HL-60 (cell line): ENCODE results near the gene CPSF3.

Source experiments
- DNase-seq, 2 experiments: peaks; one replicate each; pipeline ENCODE4 v3.0.0-alpha.2; 2010 to 2020; ENCODE audit warnings: low read depth in 1 of 2, low spot score in 1 of 2
- H3K27ac ChIP-seq: fragments of 250-450 bp; sonication (Bioruptor Pico); replicated peaks from 2 replicates; pipeline ENCODE4 v1.5.1; 2020; ENCODE audit warnings: mild to moderate bottlenecking, moderate library complexity
- H3K27me3 ChIP-seq: fragments of 250-450 bp; sonication (Bioruptor Pico); 2 replicates; pipeline ENCODE4 v1.5.1; 2021; ENCODE audit warnings: mild to moderate bottlenecking, moderate library complexity; ENCODE audit not compliant: insufficient read depth, poor library complexity, severe bottlenecking
- H3K4me3 ChIP-seq: replicated peaks from 2 replicates; pipeline ENCODE4 v1.5.1; 2011; ENCODE audit warnings: mild to moderate bottlenecking, control low read depth, low read length; ENCODE audit not compliant: insufficient read depth
- GABPA ChIP-seq: IDR thresholded peaks from 2 replicates; pipeline ENCODE4 v1.6.1; 2012; ENCODE audit warnings: low read depth
- POLR2AphosphoS5 ChIP-seq: IDR thresholded peaks from 2 replicates; pipeline ENCODE4 v1.6.1; 2012; ENCODE audit warnings: low read depth
- SPI1 ChIP-seq: IDR thresholded peaks from 2 replicates; pipeline ENCODE4 v1.6.1; 2012; ENCODE audit warnings: low read depth, mild to moderate bottlenecking, borderline replicate concordance
- TF ChIP-seq, protein P1 (sequence below): IDR thresholded peaks from 2 replicates; pipeline ENCODE4 v1.6.1; 2012; ENCODE audit warnings: low read depth; ENCODE audit not compliant: insufficient replicate concordance
- TF ChIP-seq, protein P2 (sequence below): IDR thresholded peaks from one replicate; pipeline ENCODE4 v1.5.1; 2011; ENCODE audit warnings: low read length, control low read depth, inconsistent platforms; ENCODE audit not compliant: insufficient read depth

Gene CPSF3

DNA sequence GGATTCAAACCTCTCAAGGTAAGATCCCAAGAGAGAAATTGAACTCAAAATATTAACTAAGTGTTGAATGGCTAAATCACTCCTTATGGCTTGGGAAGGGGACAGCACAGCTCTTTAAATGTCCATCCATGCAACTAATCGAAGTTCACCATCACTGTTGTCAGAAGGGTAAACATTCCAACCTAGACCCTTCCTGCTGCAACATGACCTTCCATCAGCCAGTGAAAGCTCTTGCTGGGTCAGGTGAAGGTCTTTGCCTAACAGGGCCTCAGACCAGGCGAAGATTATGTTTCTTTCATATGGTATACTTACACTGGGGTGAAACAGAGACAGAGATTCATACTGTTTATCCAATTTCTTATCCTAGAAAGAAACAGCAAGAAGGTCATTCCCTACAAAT lies 67.3 kb downstream of the CPSF3 start:
- Histone ChIP-seq H3K27me3 (no peaks in the 10 kb centered on the region), H3K4me3 (no peak overlapping the region), H3K27ac (no peak overlapping the region)
- DNase-seq: no peak
- TF ChIP-seq POLR2AphosphoS5 (no peak), GABPA (no peak), SPI1 (no peak)
- TF ChIP-seq, protein P1, sequence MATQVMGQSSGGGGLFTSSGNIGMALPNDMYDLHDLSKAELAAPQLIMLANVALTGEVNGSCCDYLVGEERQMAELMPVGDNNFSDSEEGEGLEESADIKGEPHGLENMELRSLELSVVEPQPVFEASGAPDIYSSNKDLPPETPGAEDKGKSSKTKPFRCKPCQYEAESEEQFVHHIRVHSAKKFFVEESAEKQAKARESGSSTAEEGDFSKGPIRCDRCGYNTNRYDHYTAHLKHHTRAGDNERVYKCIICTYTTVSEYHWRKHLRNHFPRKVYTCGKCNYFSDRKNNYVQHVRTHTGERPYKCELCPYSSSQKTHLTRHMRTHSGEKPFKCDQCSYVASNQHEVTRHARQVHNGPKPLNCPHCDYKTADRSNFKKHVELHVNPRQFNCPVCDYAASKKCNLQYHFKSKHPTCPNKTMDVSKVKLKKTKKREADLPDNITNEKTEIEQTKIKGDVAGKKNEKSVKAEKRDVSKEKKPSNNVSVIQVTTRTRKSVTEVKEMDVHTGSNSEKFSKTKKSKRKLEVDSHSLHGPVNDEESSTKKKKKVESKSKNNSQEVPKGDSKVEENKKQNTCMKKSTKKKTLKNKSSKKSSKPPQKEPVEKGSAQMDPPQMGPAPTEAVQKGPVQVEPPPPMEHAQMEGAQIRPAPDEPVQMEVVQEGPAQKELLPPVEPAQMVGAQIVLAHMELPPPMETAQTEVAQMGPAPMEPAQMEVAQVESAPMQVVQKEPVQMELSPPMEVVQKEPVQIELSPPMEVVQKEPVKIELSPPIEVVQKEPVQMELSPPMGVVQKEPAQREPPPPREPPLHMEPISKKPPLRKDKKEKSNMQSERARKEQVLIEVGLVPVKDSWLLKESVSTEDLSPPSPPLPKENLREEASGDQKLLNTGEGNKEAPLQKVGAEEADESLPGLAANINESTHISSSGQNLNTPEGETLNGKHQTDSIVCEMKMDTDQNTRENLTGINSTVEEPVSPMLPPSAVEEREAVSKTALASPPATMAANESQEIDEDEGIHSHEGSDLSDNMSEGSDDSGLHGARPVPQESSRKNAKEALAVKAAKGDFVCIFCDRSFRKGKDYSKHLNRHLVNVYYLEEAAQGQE: no peak
- TF ChIP-seq, protein P2, sequence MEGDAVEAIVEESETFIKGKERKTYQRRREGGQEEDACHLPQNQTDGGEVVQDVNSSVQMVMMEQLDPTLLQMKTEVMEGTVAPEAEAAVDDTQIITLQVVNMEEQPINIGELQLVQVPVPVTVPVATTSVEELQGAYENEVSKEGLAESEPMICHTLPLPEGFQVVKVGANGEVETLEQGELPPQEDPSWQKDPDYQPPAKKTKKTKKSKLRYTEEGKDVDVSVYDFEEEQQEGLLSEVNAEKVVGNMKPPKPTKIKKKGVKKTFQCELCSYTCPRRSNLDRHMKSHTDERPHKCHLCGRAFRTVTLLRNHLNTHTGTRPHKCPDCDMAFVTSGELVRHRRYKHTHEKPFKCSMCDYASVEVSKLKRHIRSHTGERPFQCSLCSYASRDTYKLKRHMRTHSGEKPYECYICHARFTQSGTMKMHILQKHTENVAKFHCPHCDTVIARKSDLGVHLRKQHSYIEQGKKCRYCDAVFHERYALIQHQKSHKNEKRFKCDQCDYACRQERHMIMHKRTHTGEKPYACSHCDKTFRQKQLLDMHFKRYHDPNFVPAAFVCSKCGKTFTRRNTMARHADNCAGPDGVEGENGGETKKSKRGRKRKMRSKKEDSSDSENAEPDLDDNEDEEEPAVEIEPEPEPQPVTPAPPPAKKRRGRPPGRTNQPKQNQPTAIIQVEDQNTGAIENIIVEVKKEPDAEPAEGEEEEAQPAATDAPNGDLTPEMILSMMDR: no peak

- H3K27ac ChIP-seq: no peak overlapping the region
- H3K4me3 ChIP-seq: no peak overlapping the region
- TF ChIP-seq, protein P1: no peak
- TF ChIP-seq GABPA (no peak), SPI1 (no peak), POLR2AphosphoS5 (no peak)
- TF ChIP-seq, protein P2: no peak
- DNase-seq: no peak
- no peaks in the 10 kb centered on the region for H3K27me3 ChIP-seq
These were observed 69.5 kb downstream of the CPSF3 start for GRCh38 chr2:9492927-9493326.

- Histone ChIP-seq H3K27ac (no peak overlapping the region), H3K4me3 (no peak overlapping the region), H3K27me3 (no peaks in the 10 kb centered on the region)
- TF ChIP-seq SPI1: no peak
- no peak for TF ChIP-seq POLR2AphosphoS5
- no peak for TF ChIP-seq GABPA
- TF ChIP-seq, protein P1: no peak
- TF ChIP-seq, protein P2: no peak
- DNase-seq: no peak
These were observed 70.0 kb downstream of the CPSF3 start for GRCh38 chr2:9493478-9493877.
